SK-N-SH (cell line): Measurements from ENCODE around the gene CELF5. TPM values are rescaled to one million over a fixed set of nuclear protein-coding genes. Genes with fewer than 3 reads are reported as not detected.

Experiments used
- CTCF ChIA-PET: fragments of 300-600, 350-600 bp; formaldehyde crosslinking; extraction: SDS; loops from one replicate; lab custom pipeline; 2021; lab: Yijun Ruan, JAX
- POLR2A ChIA-PET: fragments of 350-600 bp; sonication (Branson Sonifier 250); formaldehyde crosslinking; extraction: SDS; loops from one replicate; lab custom pipeline; 2020; ENCODE audit warnings: antibody characterized with exemption, inconsistent platforms; lab: Yijun Ruan, JAX
- DNase-seq: peaks from one replicate; pipeline ENCODE4 v3.0.0; 2012
- H2AFZ ChIP-seq: fragments of 200-600 bp; sonication (generic); 2 replicates; pipeline ENCODE4 v1.8.1; 2016; ENCODE audit warnings: antibody characterized with exemption, mild to moderate bottlenecking, low read depth
- H3F3A ChIP-seq: fragments of 200-600 bp; sonication (generic); replicated peaks from 2 replicates; pipeline ENCODE3; 2016; ENCODE audit warnings: antibody characterized with exemption, mild to moderate bottlenecking; ENCODE audit not compliant: insufficient read depth
- H3K27ac ChIP-seq, 2 experiments: fragments of 200-500 bp in 1 of 2; fragments of 200-600 bp in 1 of 2; sonication (Bioruptor generic) in 1 of 2; sonication (generic), shearing (Covaris generic) in 1 of 2; 2 replicates each; pipeline versions ENCODE4 v1.5.1 to v1.6.1; 2014 to 2016; ENCODE audit warnings: low read depth in 2 of 2, inconsistent platforms in 1 of 2, low read length in 1 of 2, mild to moderate bottlenecking in 1 of 2, mixed read lengths in 1 of 2
- H3K27me3 ChIP-seq: fragments of 200-600 bp; sonication (generic), shearing (Covaris generic); 2 replicates; pipeline ENCODE4 v1.6.1; 2016; ENCODE audit warnings: mixed run types; ENCODE audit not compliant: insufficient read depth
- H3K36me3 ChIP-seq, 2 experiments: fragments of 200-500 bp in 1 of 2; fragments of 200-600 bp in 1 of 2; sonication (Bioruptor generic) in 1 of 2; sonication (generic) in 1 of 2; replicated peaks in 1 of 2; 2 replicates each; pipeline versions ENCODE3 to v1.5.1; 2014 to 2016; ENCODE audit warnings: low read length in 1 of 2, mild to moderate bottlenecking in 1 of 2; ENCODE audit not compliant: insufficient read depth in 2 of 2, control insufficient read depth in 1 of 2
- H3K4me1 ChIP-seq, 2 experiments: fragments of 200-500 bp in 1 of 2; fragments of 200-600 bp in 1 of 2; sonication (Bioruptor generic) in 1 of 2; sonication (generic), shearing (Covaris generic) in 1 of 2; 2 replicates each; pipeline versions ENCODE4 v1.5.1 to v1.6.1; 2014 to 2016; ENCODE audit warnings: low read depth in 1 of 2, low read length in 1 of 2, mixed run types in 1 of 2; ENCODE audit not compliant: insufficient read depth in 2 of 2, control insufficient read depth in 1 of 2
- H3K4me2 ChIP-seq: fragments of 200-600 bp; sonication (generic), shearing (Covaris generic); 2 replicates; pipeline ENCODE4 v1.6.1; 2017; ENCODE audit warnings: mixed run types
- H3K4me3 ChIP-seq, 2 experiments: fragments of 200-500 bp in 1 of 2; fragments of 200-600 bp in 1 of 2; sonication (Bioruptor generic) in 1 of 2; sonication (generic), shearing (Covaris generic) in 1 of 2; 2 replicates each; pipeline versions ENCODE4 v1.5.1 to v1.8.1; 2014 to 2016; ENCODE audit warnings: low read depth in 2 of 2, inconsistent platforms in 1 of 2, low read length in 1 of 2, mild to moderate bottlenecking in 1 of 2, mixed read lengths in 1 of 2, moderate library complexity in 1 of 2
- H3K79me2 ChIP-seq: fragments of 200-600 bp; sonication (generic); 2 replicates; pipeline ENCODE4 v1.8.1; 2017; ENCODE audit warnings: mild to moderate bottlenecking; ENCODE audit not compliant: insufficient read depth
- H3K9ac ChIP-seq: fragments of 200-600 bp; sonication (generic); 2 replicates; pipeline ENCODE4 v1.6.1; 2017; ENCODE audit warnings: mixed run types
- H3K9me2 ChIP-seq: fragments of 200-600 bp; sonication (generic); 2 replicates; pipeline ENCODE4 v1.6.1; 2017; ENCODE audit warnings: mixed run types
- H3K9me3 ChIP-seq: fragments of 200-600 bp; sonication (generic); 2 replicates; pipeline ENCODE4 v1.6.1; 2017; ENCODE audit warnings: mixed run types, mild to moderate bottlenecking, moderate library complexity
- H4K20me1 ChIP-seq: fragments of 200-600 bp; sonication (generic); 2 replicates; pipeline ENCODE4 v1.6.1; 2017; ENCODE audit warnings: mild to moderate bottlenecking, mixed run types; ENCODE audit not compliant: insufficient read depth
- CHD2 ChIP-seq: fragments of 150-350 bp; IDR thresholded peaks from 2 replicates; pipeline ENCODE4 v1.6.1; 2018; ENCODE audit warnings: low read length; ENCODE audit not compliant: partially characterized antibody
- FOSL2 ChIP-seq: IDR thresholded peaks from 2 replicates; pipeline ENCODE4 v1.4.0; 2012; ENCODE audit warnings: low read depth, mild to moderate bottlenecking, moderate library complexity, borderline replicate concordance
- FOXJ3 ChIP-seq: sonication (generic); formaldehyde crosslinking; IDR thresholded peaks from 2 replicates; pipeline ENCODE4 v1.5.1; 2020; ENCODE audit warnings: mild to moderate bottlenecking, missing genetic modification reagents
- FOXM1 ChIP-seq: IDR thresholded peaks from 2 replicates; pipeline ENCODE4 v1.4.0; 2012; ENCODE audit warnings: low read depth, mild to moderate bottlenecking
- GATA2 ChIP-seq: sonication (generic); formaldehyde crosslinking; IDR thresholded peaks from 2 replicates; pipeline ENCODE4 v1.5.0; 2020; ENCODE audit warnings: mild to moderate bottlenecking, missing genetic modification reagents
- MAX ChIP-seq: IDR thresholded peaks from 2 replicates; pipeline ENCODE4 v1.4.0; 2012; ENCODE audit warnings: low read depth
- MEF2A ChIP-seq: IDR thresholded peaks from 2 replicates; pipeline ENCODE4 v1.4.0; 2012; ENCODE audit warnings: low read depth, borderline replicate concordance
- MXI1 ChIP-seq: IDR thresholded peaks from 2 replicates; pipeline ENCODE4 v1.6.1; 2012; ENCODE audit warnings: mild to moderate bottlenecking, low read depth, low read length, improper control_type of control experiment
- NFIC ChIP-seq: IDR thresholded peaks from 2 replicates; pipeline ENCODE4 v1.4.0; 2012; ENCODE audit warnings: borderline replicate concordance
- NRF1 ChIP-seq: IDR thresholded peaks from 2 replicates; pipeline ENCODE4 v1.6.1; 2012; ENCODE audit warnings: low read depth, mild to moderate bottlenecking, low read length
- POLR2AphosphoS5 ChIP-seq: IDR thresholded peaks from 2 replicates; pipeline ENCODE4 v1.6.1; 2012; ENCODE audit warnings: low read depth, low read length
- RCOR1 ChIP-seq: fragments of 150-350 bp; IDR thresholded peaks from 2 replicates; pipeline ENCODE4 v1.6.1; 2017; ENCODE audit warnings: antibody characterized with exemption, low read length
- REST ChIP-seq: IDR thresholded peaks from 2 replicates; pipeline ENCODE4 v1.6.1; 2012; ENCODE audit warnings: mild to moderate bottlenecking, low read depth, low read length, moderate library complexity
- TAF1 ChIP-seq: IDR thresholded peaks from 2 replicates; pipeline ENCODE4 v1.6.1; 2012; ENCODE audit warnings: low read depth, mild to moderate bottlenecking, low read length, moderate library complexity, borderline replicate concordance
- TEAD4 ChIP-seq: IDR thresholded peaks from 2 replicates; pipeline ENCODE4 v1.4.0; 2012; ENCODE audit warnings: mild to moderate bottlenecking, borderline replicate concordance; ENCODE audit not compliant: insufficient read depth
- USF1 ChIP-seq: IDR thresholded peaks from 2 replicates; pipeline ENCODE4 v1.4.0; 2012; ENCODE audit warnings: low read depth, borderline replicate concordance
- USF2 ChIP-seq: fragments of 150-350 bp; IDR thresholded peaks from 2 replicates; pipeline ENCODE4 v1.6.1; 2017; ENCODE audit warnings: antibody characterized with exemption, low read length, low read depth, borderline replicate concordance
- WGBS: methylation state at CpG from one replicate; pipeline ENCODE4 v1.1.6; 2017; ENCODE audit warnings: low lambda C conversion rate; 5-methylcytosine and 5-hydroxymethylcytosine counted together
- polyA plus RNA-seq, 3 experiments: library from polyadenylated mRNA; depleted of rRNA; stranded (reverse); fragments of >200 nt; gene quantifications; 2 replicates each; pipeline ENCODE4 v1.2.3, GENCODE V29; 2012
- TF ChIP-seq, protein P1 (sequence below): IDR thresholded peaks from 2 replicates; pipeline ENCODE4; 2012

CELF5 gene
- polyA plus RNA-seq, 1 of the 3 experiments (the other 2 are of a cell fraction): 0.33 TPM

GRCh38 chr19:3282155-3282554 lies 57.7 kb downstream of the CELF5 start:
- H3F3A ChIP-seq: peaks cover under 1% of the 10 kb centered on the region
- H3K9me3 ChIP-seq: no peaks in the 10 kb centered on the region
- DNase-seq: peak; percentile 14
- no peaks in the 10 kb centered on the region for H3K79me2 ChIP-seq
- H3K4me1 ChIP-seq: no peaks in the 10 kb centered on the region
- no peak overlapping the region for H3K4me3 ChIP-seq
- no peaks in the 10 kb centered on the region for H4K20me1 ChIP-seq
- CTCF ChIA-PET: interaction anchor here (1.2 to 3.2 kb wide), 2 partner anchors 23 to 203 kb away, joined by 3 to 15 read pairs; no protein-coding TSS in a partner anchor
- WGBS: 60% methylated on average over 7 of the region's 14 CpGs
- no peaks in the 10 kb centered on the region for H3K36me3 ChIP-seq
- no peaks in the 10 kb centered on the region for H3K9me2 ChIP-seq
- H3K27me3 ChIP-seq: no peaks in the 10 kb centered on the region
- TF ChIP-seq USF1 (no peak), NRF1 (no peak), POLR2AphosphoS5 (no peak)
- H2AFZ ChIP-seq: no peak overlapping the region
- POLR2A ChIA-PET: no interaction called here
- H3K9ac ChIP-seq: no peak overlapping the region
- no peak overlapping the region for H3K27ac ChIP-seq
- H3K4me2 ChIP-seq: no peak overlapping the region

GRCh38 chr19:3282564-3282963 lies 58.1 kb downstream of the CELF5 start:
- Histone ChIP-seq H2AFZ (no peak overlapping the region), H3K4me2 (no peak overlapping the region), H3K4me3 (no peak overlapping the region), H3K4me1 (no peaks in the 10 kb centered on the region), H3K9ac (no peak overlapping the region)
- TF ChIP-seq NFIC: no peak
- TF ChIP-seq TEAD4: no peak
- no peak for TF ChIP-seq FOXJ3 (CRISPR knock-in tag)
- no peak for TF ChIP-seq RCOR1
- TF ChIP-seq USF2: no peak
- no peak for TF ChIP-seq FOSL2
- TF ChIP-seq REST: no peak
- no peak for TF ChIP-seq MAX
- TF ChIP-seq, protein P1, sequence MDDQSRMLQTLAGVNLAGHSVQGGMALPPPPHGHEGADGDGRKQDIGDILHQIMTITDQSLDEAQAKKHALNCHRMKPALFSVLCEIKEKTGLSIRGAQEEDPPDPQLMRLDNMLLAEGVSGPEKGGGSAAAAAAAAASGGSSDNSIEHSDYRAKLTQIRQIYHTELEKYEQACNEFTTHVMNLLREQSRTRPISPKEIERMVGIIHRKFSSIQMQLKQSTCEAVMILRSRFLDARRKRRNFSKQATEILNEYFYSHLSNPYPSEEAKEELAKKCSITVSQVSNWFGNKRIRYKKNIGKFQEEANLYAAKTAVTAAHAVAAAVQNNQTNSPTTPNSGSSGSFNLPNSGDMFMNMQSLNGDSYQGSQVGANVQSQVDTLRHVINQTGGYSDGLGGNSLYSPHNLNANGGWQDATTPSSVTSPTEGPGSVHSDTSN: no peak
- no peak for TF ChIP-seq MXI1
- no peak for TF ChIP-seq MEF2A
- TF ChIP-seq FOXM1: no peak
- no peak for TF ChIP-seq NRF1
- no peak for TF ChIP-seq TAF1
- no peak for TF ChIP-seq CHD2
- no peak for TF ChIP-seq GATA2 (CRISPR knock-in tag)
- TF ChIP-seq, all 33 proteins: peak for 0
- H3K27me3 ChIP-seq: no peaks in the 10 kb centered on the region
- 27% methylated on average over 5 of the region's 6 CpGs for WGBS
- ChIA-PET POLR2A (no interaction called here), CTCF (interaction anchor here (3.2 kb wide), 1 partner anchor 22 kb away, joined by 15 read pairs; no protein-coding TSS in a partner anchor)
- no peaks in the 10 kb centered on the region for H3K36me3 ChIP-seq
- no peak for DNase-seq
- H3K27ac ChIP-seq: no peak overlapping the region
- H3K9me3 ChIP-seq: no peaks in the 10 kb centered on the region
- H4K20me1 ChIP-seq: no peaks in the 10 kb centered on the region
- H3F3A ChIP-seq: no peaks in the 10 kb centered on the region
- no peaks in the 10 kb centered on the region for H3K9me2 ChIP-seq
- H3K79me2 ChIP-seq: no peaks in the 10 kb centered on the region
